Immature natural killer cell (primary cell): ENCODE results near the gene AUTS2. TPM values are rescaled to one million over a fixed set of nuclear protein-coding genes. Genes with fewer than 3 reads are reported as not detected.
"Not testable (repeated sequence)": the region's sequence is repeated elsewhere in the genome, so short reads cannot be mapped to it uniquely, and the experiment has no call there.

Experiments used
- DNase-seq, 3 donors: peaks; one replicate each; pipeline ENCODE4 v3.0.0; 2022; ENCODE audit warnings: mixed read lengths in 1 of 3
- H3K27ac Mint-ChIP-seq, 6 donors: one replicate each; pipeline ENCODE4 v1.8.0; 2020; ENCODE audit warnings: mixed read lengths in 6 of 6, mild to moderate bottlenecking in 5 of 6, inconsistent platforms in 4 of 6, moderate library complexity in 3 of 6
- H3K27me3 Mint-ChIP-seq, 3 donors: one replicate each; pipeline ENCODE4 v1.8.0; 2020 to 2021; ENCODE audit warnings: low read depth in 3 of 3, mild to moderate bottlenecking in 3 of 3, mixed read lengths in 3 of 3, moderate library complexity in 3 of 3, inconsistent platforms in 1 of 3
- H3K36me3 Mint-ChIP-seq, 3 donors: one replicate each; pipeline ENCODE4 v1.8.0; 2020; ENCODE audit warnings: mixed read lengths in 3 of 3, inconsistent platforms in 2 of 3, mild to moderate bottlenecking in 2 of 3
- H3K4me1 Mint-ChIP-seq, 2 donors: one replicate each; pipeline ENCODE4 v1.8.0; 2020; ENCODE audit warnings: inconsistent platforms in 2 of 2, mild to moderate bottlenecking in 2 of 2, mixed read lengths in 2 of 2, moderate library complexity in 1 of 2
- H3K4me3 Mint-ChIP-seq, 5 donors: one replicate each; pipeline ENCODE4 v1.8.0; 2020; ENCODE audit warnings: mild to moderate bottlenecking in 5 of 5, mixed read lengths in 5 of 5, inconsistent platforms in 3 of 5, moderate library complexity in 3 of 5
- H3K9me3 Mint-ChIP-seq, 6 donors: one replicate each; pipeline ENCODE4 v1.8.0; 2020; ENCODE audit warnings: mild to moderate bottlenecking in 6 of 6, mixed read lengths in 6 of 6, inconsistent platforms in 4 of 6, moderate library complexity in 3 of 6
- polyA plus RNA-seq, 3 donors: library from polyadenylated mRNA; unstranded; fragments of 300-500 nt; fragmentation: Illumina TruSeq; gene quantifications; one replicate each; pipeline ENCODE4 v1.2.3, GENCODE V29; 2021

AUTS2 gene
- polyA plus RNA-seq, 3 donors from 2014 or later = 1.9 to 17.6 (median 8.0) TPM

GRCh38 chr7:70645876-70646351, 1047.6 kb downstream of the AUTS2 start:
- Mint-ChIP-seq H3K4me1 (peaks cover 52 to 56% of the 10 kb centered on the region in 2 donors), H3K36me3 (peaks cover 0 to 7% (median 0%) of the 10 kb centered on the region in 3 donors), H3K4me3 (peak overlapping the region; percentile 22 to 72 (median 42)), H3K9me3 (no peaks in the 10 kb centered on the region), H3K27me3 (peaks cover 14 to 22% (median 16%) of the 10 kb centered on the region in 3 donors), H3K27ac (peak overlapping the region in 5 of 6 donors; percentile 75 to 95 (median 91))
- peak; percentile 61 to 70 (median 62) for DNase-seq

- Mint-ChIP-seq H3K36me3 (peaks cover 0 to 7% (median 0%) of the 10 kb centered on the region in 3 donors), H3K27ac (peak overlapping the region in 5 of 6 donors; percentile 75 to 96 (median 93)), H3K4me1 (peaks cover 52 to 57% of the 10 kb centered on the region in 2 donors), H3K9me3 (no peaks in the 10 kb centered on the region), H3K4me3 (peak overlapping the region in 2 of 5 donors; percentile 12 to 37), H3K27me3 (peaks cover 14 to 22% (median 17%) of the 10 kb centered on the region in 3 donors)
- no peak for DNase-seq
These were observed 1048.4 kb downstream of the AUTS2 start for GRCh38 chr7:70646536-70647248.

GRCh38 chr7:70647801-70648498, 1049.7 kb downstream of the AUTS2 start:
- Mint-ChIP-seq H3K27me3 (peaks cover 14 to 22% (median 17%) of the 10 kb centered on the region in 3 donors), H3K27ac (peak overlapping the region in 5 of 6 donors; percentile 88 to 96 (median 90)), H3K4me3 (peak overlapping the region; percentile 42 to 85 (median 71)), H3K36me3 (peaks cover 0 to 7% (median 0%) of the 10 kb centered on the region in 3 donors), H3K9me3 (no peaks in the 10 kb centered on the region), H3K4me1 (peaks cover 52 to 57% of the 10 kb centered on the region in 2 donors)
- DNase-seq = peak; percentile 95 to 97 (median 96)

- not testable (repeated sequence) for H3K36me3 Mint-ChIP-seq, DNase-seq
- peak overlapping the region in 5 of 6 donors; percentile 88 to 96 (median 90) for H3K27ac Mint-ChIP-seq
These were observed 1050.2 kb downstream of the AUTS2 start for GRCh38 chr7:70648499-70648861.

GRCh38 chr7:70649323-70649722, 1051.0 kb downstream of the AUTS2 start:
- peaks cover 0 to 10% (median 4%) of the 10 kb centered on the region in 3 donors for H3K36me3 Mint-ChIP-seq
- peaks cover 16 to 22% (median 17%) of the 10 kb centered on the region in 3 donors for H3K27me3 Mint-ChIP-seq
- peak overlapping the region in 5 of 6 donors; percentile 88 to 97 (median 93) for H3K27ac Mint-ChIP-seq
- H3K4me1 Mint-ChIP-seq = peaks cover 52 to 57% of the 10 kb centered on the region in 2 donors
- no peak for DNase-seq
- peak overlapping the region; percentile 42 to 85 (median 71) for H3K4me3 Mint-ChIP-seq
- no peaks in the 10 kb centered on the region for H3K9me3 Mint-ChIP-seq

More at GRCh38 chr7:70648499-70648861, 1050.2 kb downstream of the AUTS2 start:
- Mint-ChIP-seq H3K4me1 (peaks cover 52 to 57% of the 10 kb centered on the region in 2 donors), H3K4me3 (peak overlapping the region; percentile 42 to 85 (median 71)), H3K27me3 (peaks cover 16 to 22% (median 17%) of the 10 kb centered on the region in 3 donors)
- H3K9me3 Mint-ChIP-seq = not testable (repeated sequence)

GRCh38 chr7:70654146-70654545, 1055.9 kb downstream of the AUTS2 start:
- Mint-ChIP-seq H3K27ac (peak overlapping the region in 1 of 6 donors; percentile 64), H3K27me3 (peaks cover 1 to 7% (median 2%) of the 10 kb centered on the region in 3 donors), H3K4me3 (no peak overlapping the region), H3K36me3 (peaks cover 0 to 4% (median 3%) of the 10 kb centered on the region in 3 donors), H3K4me1 (peaks cover 25 to 33% of the 10 kb centered on the region in 2 donors), H3K9me3 (no peaks in the 10 kb centered on the region)
- DNase-seq = no peak

- H3K27ac Mint-ChIP-seq = peak overlapping the region in 3 of 6 donors; percentile 8 to 81 (median 64)
- no peak for DNase-seq
- peaks cover 0 to 4% (median 3%) of the 10 kb centered on the region in 3 donors for H3K36me3 Mint-ChIP-seq
- H3K27me3 Mint-ChIP-seq = peaks cover 2 to 6% (median 4%) of the 10 kb centered on the region in 3 donors
- peaks cover 28 to 35% of the 10 kb centered on the region in 2 donors for H3K4me1 Mint-ChIP-seq
- no peaks in the 10 kb centered on the region for H3K9me3 Mint-ChIP-seq
- no peak overlapping the region for H3K4me3 Mint-ChIP-seq
These were observed 1056.7 kb downstream of the AUTS2 start for GRCh38 chr7:70654979-70655378.

- Mint-ChIP-seq H3K4me3 (no peak overlapping the region), H3K27ac (peak overlapping the region in 1 of 6 donors; percentile 81), H3K9me3 (no peaks in the 10 kb centered on the region), H3K27me3 (peaks cover 0 to 10% (median 2%) of the 10 kb centered on the region in 3 donors), H3K4me1 (peaks cover 28 to 35% of the 10 kb centered on the region in 2 donors), H3K36me3 (peaks cover 0 to 4% (median 3%) of the 10 kb centered on the region in 3 donors)
- DNase-seq = no peak
These were observed 1057.4 kb downstream of the AUTS2 start for GRCh38 chr7:70655694-70656093.

- Mint-ChIP-seq H3K27ac (peak overlapping the region in 3 of 6 donors; percentile 41 to 95 (median 92)), H3K27me3 (peaks cover 0 to 13% (median 5%) of the 10 kb centered on the region in 3 donors), H3K36me3 (peaks cover 0 to 4% (median 3%) of the 10 kb centered on the region in 3 donors), H3K9me3 (no peaks in the 10 kb centered on the region), H3K4me1 (peaks cover 41 to 50% of the 10 kb centered on the region in 2 donors), H3K4me3 (no peak overlapping the region)
- DNase-seq = no peak
These were observed 1059.3 kb downstream of the AUTS2 start for GRCh38 chr7:70657571-70657970.

GRCh38 chr7:70657989-70658632, 1059.8 kb downstream of the AUTS2 start:
- DNase-seq = no peak
- peaks cover 46 to 54% of the 10 kb centered on the region in 2 donors for H3K4me1 Mint-ChIP-seq
- peaks cover 0 to 4% (median 3%) of the 10 kb centered on the region in 3 donors for H3K36me3 Mint-ChIP-seq
- H3K27me3 Mint-ChIP-seq = peaks cover 0 to 13% (median 5%) of the 10 kb centered on the region in 3 donors
- H3K4me3 Mint-ChIP-seq = peak overlapping the region in 1 of 5 donors; percentile 48
- H3K9me3 Mint-ChIP-seq = no peaks in the 10 kb centered on the region
- peak overlapping the region; percentile 23 to 95 (median 79) for H3K27ac Mint-ChIP-seq

- peak overlapping the region; percentile 34 to 62 (median 51) for H3K4me3 Mint-ChIP-seq
- DNase-seq = peak; percentile 35 to 51 (median 38)
- peaks cover 58 to 65% of the 10 kb centered on the region in 2 donors for H3K4me1 Mint-ChIP-seq
- no peaks in the 10 kb centered on the region for H3K36me3 Mint-ChIP-seq
- no peaks in the 10 kb centered on the region for H3K9me3 Mint-ChIP-seq
- peak overlapping the region; percentile 90 to 99 (median 95) for H3K27ac Mint-ChIP-seq
- H3K27me3 Mint-ChIP-seq = peaks cover 0 to 13% (median 3%) of the 10 kb centered on the region in 3 donors
These were observed 1061.0 kb downstream of the AUTS2 start for GRCh38 chr7:70659263-70659662.

- DNase-seq = peak; percentile 95
- Mint-ChIP-seq H3K4me3 (peak overlapping the region; percentile 34 to 62 (median 51)), H3K27ac (peak overlapping the region; percentile 90 to 99 (median 95))
These were observed 1062.0 kb downstream of the AUTS2 start for GRCh38 chr7:70660154-70660818.

More at GRCh38 chr7:70660154-70660818, 1062.0 kb downstream of the AUTS2 start:
- H3K27me3 Mint-ChIP-seq = peaks cover 0 to 13% (median 3%) of the 10 kb centered on the region in 3 donors
- no peaks in the 10 kb centered on the region for H3K9me3 Mint-ChIP-seq
- H3K4me1 Mint-ChIP-seq = peaks cover 63 to 69% of the 10 kb centered on the region in 2 donors
- no peaks in the 10 kb centered on the region for H3K36me3 Mint-ChIP-seq
